Regular cardiac myocyte (primary cell): ENCODE measurements around the gene METTL1. TPM values are rescaled to one million over a fixed set of nuclear protein-coding genes. Genes with fewer than 3 reads are reported as not detected.

Source experiments
- total RNA-seq: library from RNA; depleted of rRNA; stranded (reverse); fragments of >200 nt; gene quantifications from 2 replicates; pipeline ENCODE4 v1.2.3, GENCODE V29; 2014

The METTL1 gene
- total RNA-seq: 5.9 and 15.7 TPM in 2 replicates

GRCh38 chr12:57771873-57772428 lies at the start of gene METTL1:
TSS of gene METTL1 (minus strand) at chr12:57772105. CDS start at chr12:57772083, 22 bp downstream.

GRCh38 chr12:57782608-57783465 lies 10.9 kb upstream of the METTL1 start, which contains the start of gene TSFM:
TSS of gene TSFM (plus strand) at chr12:57782787. CDS start at chr12:57782802, 15 bp downstream.

GRCh38 chr12:57772429-57773322 lies 771 bp upstream of the METTL1 start, which contains the start of gene EEF1AKMT3:
TSS of gene EEF1AKMT3 (plus strand) at chr12:57772614. CDS start at chr12:57772725, 111 bp downstream.

GRCh38 chr12:57766464-57767304 lies 5.2 kb downstream of the METTL1 start, which contains the start of gene CYP27B1:
TSS of gene CYP27B1 (minus strand) at chr12:57767078. CDS start at chr12:57767041, 37 bp downstream.

GRCh38 chr12:57754411-57755193 lies 17.3 kb downstream of the METTL1 start, which contains the start of gene MARCHF9:
TSS of gene MARCHF9 (plus strand) at chr12:57755103. CDS start at chr12:57755529, 426 bp downstream.

GRCh38 chr12:57751788-57752667 lies 19.9 kb downstream of the METTL1 start, which contains the start of gene CDK4:
TSS of gene CDK4 (minus strand) at chr12:57752310. CDS start at chr12:57751717, 593 bp downstream.

GRCh38 chr12:57744777-57745484 lies 27.0 kb downstream of the METTL1 start, which contains the start of gene TSPAN31:
TSS of gene TSPAN31 (plus strand) at chr12:57745039. CDS start at chr12:57745155, 116 bp downstream.

GRCh38 chr12:57738661-57739237 lies 33.2 kb downstream of the METTL1 start, which contains the start of gene AGAP2:
TSS of gene AGAP2 (minus strand) at chr12:57738742. CDS start at chr12:57738246, 496 bp downstream.

Other genes starting within 250 kb of the METTL1 start
- 2.9 and 3.9 TPM in 2 replicates for gene MBD6, start 249.3 kb downstream of the METTL1 start, total RNA-seq
- 79.5 and 89.1 TPM in 2 replicates for gene DCTN2, start 224.9 kb downstream of the METTL1 start, total RNA-seq
- 0.19 and 0.28 TPM in 2 replicates for gene KIF5A, start 222.1 kb downstream of the METTL1 start, total RNA-seq
- 18.2 and 19.2 TPM in 2 replicates for gene PIP4K2C, start 180.9 kb downstream of the METTL1 start, total RNA-seq
- gene DTX3, start 167.3 kb downstream of the METTL1 start, total RNA-seq: 5.4 and 14.7 TPM in 2 replicates
- gene ARHGEF25, start 160.7 kb downstream of the METTL1 start, total RNA-seq: 12.5 and 27.1 TPM in 2 replicates
- gene B4GALNT1, start 138.9 kb downstream of the METTL1 start, total RNA-seq: 1.9 and 2.8 TPM in 2 replicates
- 133 and 376 TPM in 2 replicates for gene OS9, start 78.0 kb downstream of the METTL1 start, total RNA-seq
- gene AGAP2, start 33.4 kb downstream of the METTL1 start, total RNA-seq: 0.19 and 0.28 TPM in 2 replicates
- 86.3 and 103 TPM in 2 replicates for gene TSPAN31, start 27.1 kb downstream of the METTL1 start, total RNA-seq
- 146 and 166 TPM in 2 replicates for gene CDK4, start 19.8 kb downstream of the METTL1 start, total RNA-seq
- 0.77 and 3.1 TPM in 2 replicates for gene MARCHF9, start 17.0 kb downstream of the METTL1 start, total RNA-seq
- 0.19 and 1.1 TPM in 2 replicates for gene CYP27B1, start 5.0 kb downstream of the METTL1 start, total RNA-seq
- 3.8 and 12.1 TPM in 2 replicates for gene EEF1AKMT3, start 509 bp upstream of the METTL1 start, total RNA-seq
- 16.1 and 22.6 TPM in 2 replicates for gene TSFM, start 10.7 kb upstream of the METTL1 start, total RNA-seq
- gene AVIL, start 46.6 kb upstream of the METTL1 start, total RNA-seq: 1.7 and 3.1 TPM in 2 replicates
- 38.9 and 51.4 TPM in 2 replicates for gene CTDSP2, start 74.6 kb upstream of the METTL1 start, total RNA-seq
- gene ATP23, start 169.5 kb upstream of the METTL1 start, total RNA-seq: 12.8 and 18.0 TPM in 2 replicates